Measurements from ENCODE around the gene TBC1D9B. TPM values are rescaled to one million over a fixed set of nuclear protein-coding genes. Genes with fewer than 3 reads are reported as not detected.

TBC1D9B gene
- total RNA-seq, 1 experiment from 2014 or later: 70.9 TPM

GRCh38 chr5:179822444-179822990, 85.2 kb downstream of the TBC1D9B start:
- Mint-ChIP-seq H3K27me3 (ENCODE audit: low read depth) (peaks cover 8% of the 10 kb centered on the region), H3K4me3 (peak overlapping the region; percentile 87), H3K36me3 (peaks cover 41% of the 10 kb centered on the region), H3K27ac (no peak overlapping the region; the same call in 1 of the 2 replicates), H3K9me3 (no peaks in the 10 kb centered on the region), H3K4me1 (peaks cover 33% of the 10 kb centered on the region)
- POLR2A ChIA-PET: interaction anchor here (0.7 kb wide), 1 partner anchor 90 kb away, joined by 9 read pairs; no protein-coding TSS in a partner anchor
- TF ChIP-seq ZNF232 (CRISPR knock-in tag; IDR thresholded peaks at IDR 0.05) (no peak), USF2 (CRISPR knock-in tag; IDR thresholded peaks at IDR 0.05) (no peak), E2F1 (CRISPR knock-in tag; IDR thresholded peaks at IDR 0.05) (no peak), GTF2I (CRISPR knock-in tag; conservative IDR thresholded peaks at IDR 0.05) (no peak), CREB1 (CRISPR knock-in tag; IDR thresholded peaks at IDR 0.05) (no peak), STAT6 (CRISPR knock-in tag; conservative IDR thresholded peaks at IDR 0.05; ENCODE audit: low read depth) (no peak), SMAD3 (CRISPR knock-in tag; IDR thresholded peaks at IDR 0.05; ENCODE audit: borderline replicate concordance) (no peak), JAZF1 (CRISPR knock-in tag; IDR thresholded peaks at IDR 0.05) (no peak)
- ATAC-seq: no peak
- CTCF ChIA-PET: interaction anchor here (0.5 to 1.6 kb wide), 3 partner anchors 11 to 78 kb away, joined by 3 to 10 read pairs (median 4); no protein-coding TSS in a partner anchor
- no peak for DNase-seq (ENCODE audit: low spot score)

- Mint-ChIP-seq H3K9me3 (no peaks in the 10 kb centered on the region), H3K4me3 (peak overlapping the region; percentile 87), H3K36me3 (peaks cover 38% of the 10 kb centered on the region), H3K27me3 (ENCODE audit: low read depth) (peaks cover 11% of the 10 kb centered on the region), H3K27ac (no peak overlapping the region; the same call in 1 of the 2 replicates), H3K4me1 (peaks cover 33% of the 10 kb centered on the region)
- ChIA-PET POLR2A (no interaction called here), CTCF (interaction anchor here (0.5 to 1.6 kb wide), 3 partner anchors 11 to 77 kb away, joined by 3 to 10 read pairs (median 4); no protein-coding TSS in a partner anchor)
- no peak for TF ChIP-seq KAT7 (CRISPR knock-in tag; IDR thresholded peaks at IDR 0.05; ENCODE audit: borderline replicate concordance)
- TF ChIP-seq CBFB (CRISPR knock-in tag; IDR thresholded peaks at IDR 0.05; ENCODE audit: low read depth): no peak
- TF ChIP-seq SMAD3 (CRISPR knock-in tag; IDR thresholded peaks at IDR 0.05; ENCODE audit: borderline replicate concordance): no peak
- no peak for TF ChIP-seq IRF2 (CRISPR knock-in tag; IDR thresholded peaks at IDR 0.05; ENCODE audit: borderline replicate concordance, low read depth)
- TF ChIP-seq AR (CRISPR knock-in tag; IDR thresholded peaks at IDR 0.05): no peak
- TF ChIP-seq CREB1 (CRISPR knock-in tag; IDR thresholded peaks at IDR 0.05): no peak
- no peak for TF ChIP-seq PRRX2 (CRISPR knock-in tag; IDR thresholded peaks at IDR 0.05)
- no peak for TF ChIP-seq E2F5 (CRISPR knock-in tag; IDR thresholded peaks at IDR 0.05)
- DNase-seq (ENCODE audit: low spot score): no peak
- no peak for ATAC-seq
These were observed 85.7 kb downstream of the TBC1D9B start for GRCh38 chr5:179822059-179822432.
